ENCODE data around the gene PGA5.
"Not testable (repeated sequence)": the region's sequence is repeated elsewhere in the genome, so short reads cannot be mapped to it uniquely, and the experiment has no call there.

The PGA5 gene

GRCh38 chr11:61240875-61241274, at the start of gene PGA5:
Gene PGA5, plus strand, starts transcription at chr11:61241175. Its CDS starts 52 bp downstream, at chr11:61241227.
- not testable (repeated sequence) for DNase-seq

DNA sequence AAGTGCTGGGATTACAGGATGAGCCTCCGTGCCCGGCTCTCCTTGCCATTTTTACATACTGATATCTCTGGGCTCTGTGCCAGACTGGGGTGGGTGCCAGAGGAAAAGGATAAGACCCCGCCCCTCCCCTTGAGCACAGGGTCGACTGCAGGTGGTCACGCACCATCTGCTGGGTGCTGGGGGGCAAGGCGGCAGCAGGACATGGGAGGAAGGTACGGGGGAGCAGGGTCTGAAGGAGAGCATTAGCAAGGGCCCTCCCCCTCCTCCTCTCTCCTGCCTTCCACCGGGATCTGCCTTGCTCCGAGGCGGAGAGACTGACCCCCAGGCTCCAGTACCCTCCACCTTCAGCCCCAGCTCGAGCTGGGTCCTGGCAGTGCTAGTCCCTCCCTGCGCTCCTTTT, 47.4 kb upstream of the PGA5 start:
- DNase-seq, result no peak

GRCh38 chr11:61194169-61194671, 46.8 kb upstream of the PGA5 start:
- DNase-seq, result no peak

GRCh38 chr11:61194981-61195695, 45.8 kb upstream of the PGA5 start:
- DNase-seq, result no peak

- no peak for DNase-seq
These were observed 45.3 kb upstream of the PGA5 start for GRCh38 chr11:61195719-61196118.

GRCh38 chr11:61198361-61198760, 42.6 kb upstream of the PGA5 start:
- no peak for DNase-seq

DNA sequence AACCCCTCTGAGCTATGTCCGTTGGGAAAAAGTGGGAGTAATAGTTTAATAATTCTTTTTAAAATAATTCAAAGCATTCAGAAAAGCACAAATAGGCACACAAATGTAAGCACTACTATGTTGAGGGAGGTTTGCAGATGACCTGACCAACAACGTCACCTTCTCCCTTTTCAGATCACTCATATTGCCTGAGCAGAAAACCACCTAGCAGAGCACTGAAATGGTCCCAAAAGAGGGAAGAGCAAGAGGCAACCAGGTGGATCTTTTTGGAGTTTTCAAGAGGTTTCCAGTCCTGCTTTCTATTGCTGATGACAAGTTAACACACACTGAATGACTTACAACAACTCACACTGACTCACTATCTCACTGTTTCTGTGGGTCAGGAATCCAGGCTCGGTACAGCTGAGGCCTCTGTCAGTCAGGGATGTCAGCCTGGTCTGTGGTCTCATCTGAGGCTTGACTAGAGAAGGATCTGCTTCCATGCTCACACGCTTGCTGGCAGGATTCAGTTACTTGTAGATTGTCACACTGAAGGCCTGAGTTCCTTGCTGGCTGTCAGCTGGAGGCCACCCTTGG, 41.9 kb upstream of the PGA5 start:
- no peak for DNase-seq

DNA sequence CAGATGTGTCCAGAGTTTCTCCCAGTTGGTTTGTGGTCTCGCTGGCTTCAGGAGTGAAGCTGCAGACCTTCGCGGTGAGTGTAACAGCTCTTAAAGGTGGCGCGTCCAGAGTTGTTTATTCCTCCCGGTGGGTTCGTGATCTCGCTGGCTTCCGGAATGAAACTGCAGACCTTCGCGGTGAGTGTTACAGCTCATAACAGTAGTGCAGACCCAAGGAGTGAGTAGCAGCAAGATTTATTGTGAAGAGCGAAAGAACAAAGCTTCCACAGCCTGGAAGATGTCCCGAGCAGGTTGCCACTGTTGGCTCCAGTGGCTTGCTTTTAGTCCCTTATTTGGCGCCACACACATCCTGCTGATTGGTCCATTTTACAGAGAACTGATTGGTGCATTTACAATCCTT, 39.5 kb upstream of the PGA5 start:
- DNase-seq, result no peak

- DNase-seq, result not testable (repeated sequence)
These were observed 37.8 kb upstream of the PGA5 start, which contains the start of gene PGA3 for GRCh38 chr11:61202950-61203746. Gene PGA3, plus strand, starts transcription at chr11:61203515. Its CDS starts 50 bp downstream, at chr11:61203565.

- not testable (repeated sequence) for DNase-seq
These were observed 37.1 kb upstream of the PGA5 start for GRCh38 chr11:61203873-61204272.

DNA sequence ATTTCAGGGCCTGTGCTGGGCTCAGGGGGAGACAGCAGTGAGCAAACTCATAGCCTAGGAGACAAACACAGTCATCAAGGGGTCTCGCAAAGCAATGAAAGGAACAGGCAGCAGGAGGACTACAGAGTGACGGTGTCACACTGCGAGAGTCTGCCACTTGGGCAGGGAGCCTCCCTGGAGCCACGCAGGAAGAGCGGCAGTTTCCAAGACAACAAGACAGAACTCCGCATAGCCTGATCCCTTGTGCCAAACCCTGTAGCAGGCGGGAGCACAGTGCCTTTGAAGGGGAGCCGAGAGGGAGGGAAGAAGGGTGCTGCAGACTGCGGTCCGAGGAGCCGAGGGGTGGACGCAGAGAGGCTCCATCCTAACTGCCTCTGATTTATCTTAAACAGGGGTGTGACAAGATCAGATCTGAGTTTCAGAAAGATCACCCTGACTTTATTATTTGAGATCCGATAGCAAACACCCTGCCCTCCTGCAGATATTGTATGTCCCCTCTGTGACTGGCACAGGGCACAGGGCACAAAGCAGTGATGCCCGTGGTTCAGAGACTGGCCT, 36.4 kb upstream of the PGA5 start:
- not testable (repeated sequence) for DNase-seq

GRCh38 chr11:61207636-61208310, 33.2 kb upstream of the PGA5 start:
- not testable (repeated sequence) for DNase-seq

GRCh38 chr11:61210629-61211028, 30.3 kb upstream of the PGA5 start:
- DNase-seq, result not testable (repeated sequence)

- not testable (repeated sequence) for DNase-seq
These were observed 29.5 kb upstream of the PGA5 start for GRCh38 chr11:61211327-61211952.

GRCh38 chr11:61212202-61212601, 28.8 kb upstream of the PGA5 start:
- DNase-seq, result not testable (repeated sequence)

GRCh38 chr11:61213711-61214324, 27.2 kb upstream of the PGA5 start:
- DNase-seq, result not testable (repeated sequence)

DNA sequence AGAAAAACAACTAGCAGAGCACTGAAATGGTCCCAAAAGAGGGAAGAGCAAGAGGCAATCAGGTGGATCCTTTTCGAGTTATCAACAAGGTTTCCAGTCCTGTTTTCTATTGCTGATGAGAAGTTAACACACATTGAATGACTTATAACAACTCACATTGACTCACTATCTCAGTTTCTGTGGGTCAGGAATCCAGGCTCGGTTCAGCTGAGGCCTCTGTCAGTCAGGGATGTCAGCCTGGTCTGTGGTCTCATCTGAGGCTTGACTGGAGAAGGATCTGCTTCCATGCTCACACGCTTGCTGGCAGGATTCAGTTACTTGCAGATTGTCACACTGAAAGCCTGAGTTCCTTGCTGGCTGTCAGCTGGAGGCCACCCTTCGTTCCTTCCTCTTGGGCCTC, 22.7 kb upstream of the PGA5 start:
- not testable (repeated sequence) for DNase-seq

GRCh38 chr11:61219016-61219415, 22.0 kb upstream of the PGA5 start:
- not testable (repeated sequence) for DNase-seq

DNA sequence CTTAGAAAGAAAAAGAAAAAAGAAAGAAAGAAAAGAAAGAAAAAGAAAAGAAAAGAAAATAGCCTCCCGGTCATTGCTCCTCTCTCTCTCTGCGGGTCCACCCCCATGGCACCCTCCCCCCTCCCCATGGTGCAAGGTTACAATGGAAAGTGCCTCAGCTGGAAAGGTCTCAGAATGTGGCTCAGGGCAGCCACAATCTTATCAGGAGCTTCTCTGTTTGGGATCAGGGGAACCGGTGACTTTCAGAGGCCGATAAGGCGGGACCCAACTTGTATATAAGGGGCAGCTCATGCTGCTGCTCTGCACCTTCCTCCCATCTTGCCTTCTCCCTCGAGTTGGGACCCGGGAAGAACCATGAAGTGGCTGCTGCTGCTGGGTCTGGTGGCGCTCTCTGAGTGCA, 18.9 kb upstream of the PGA5 start, which contains the start of gene PGA4:
TSS of gene PGA4 (plus strand) at position 301 of the 400 bp plus-strand sequence. CDS start at position 355, 54 bp downstream.
- not testable (repeated sequence) for DNase-seq

DNA sequence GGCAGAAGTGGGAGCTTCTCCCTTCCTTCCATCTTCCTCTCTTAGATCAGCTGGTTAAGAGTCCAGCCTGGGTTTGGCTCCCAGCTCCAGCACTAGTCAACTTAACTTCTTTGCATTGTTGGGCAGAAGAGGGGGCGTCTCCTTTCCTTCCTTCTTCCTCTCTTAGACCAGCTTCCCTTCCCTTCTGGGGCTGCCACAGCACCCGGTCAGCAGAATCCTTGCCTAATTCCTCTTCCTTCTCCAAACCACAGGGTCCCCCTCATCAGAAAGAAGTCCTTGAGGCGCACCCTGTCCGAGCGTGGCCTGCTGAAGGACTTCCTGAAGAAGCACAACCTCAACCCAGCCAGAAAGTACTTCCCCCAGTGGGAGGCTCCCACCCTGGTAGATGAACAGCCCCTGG, 18.3 kb upstream of the PGA5 start:
- DNase-seq, result not testable (repeated sequence)

DNA sequence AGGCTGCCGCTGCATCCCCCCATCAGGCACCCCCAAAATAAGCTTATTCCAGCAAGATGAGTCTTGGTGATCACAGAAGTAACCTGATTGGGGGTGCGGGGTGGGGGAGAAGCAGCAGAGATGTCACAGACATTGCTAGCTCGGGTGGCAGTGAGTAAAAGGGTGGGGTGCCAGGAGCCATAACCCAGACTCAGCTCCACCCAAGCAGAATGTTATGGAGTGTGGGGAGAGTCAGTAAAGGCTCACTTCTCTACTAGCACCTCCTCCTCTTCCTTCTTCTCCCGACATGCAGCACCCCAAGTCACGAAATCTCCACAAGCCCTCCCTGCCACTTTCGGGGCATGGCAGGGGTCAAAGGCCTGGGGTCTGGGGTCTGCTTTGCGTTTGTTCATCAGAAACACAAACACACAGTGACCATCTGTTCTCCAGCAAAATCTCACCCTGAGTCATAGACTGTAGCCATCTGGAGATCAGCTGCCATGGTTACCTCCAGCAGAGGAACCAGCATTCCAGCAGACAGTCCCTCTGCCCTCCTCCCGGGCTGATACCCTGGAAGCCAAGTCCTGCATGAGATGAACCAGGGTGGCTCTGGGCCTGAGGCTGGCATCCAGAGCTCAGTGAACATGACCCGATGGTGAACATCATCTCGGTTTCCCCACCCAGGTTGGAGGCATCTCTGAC, 14.4 kb upstream of the PGA5 start:
- not testable (repeated sequence) for DNase-seq

All from activated T-cell treated with anti-CD3 and anti-CD28 coated beads for 4 hours (primary cell).